Kidney epithelial cell (primary cell): Measurements from ENCODE around the gene STXBP6. TPM values are rescaled to one million over a fixed set of nuclear protein-coding genes. Genes with fewer than 3 reads are reported as not detected.

Source experiments
- DNase-seq: peaks from one replicate; pipeline ENCODE4 v3.0.0-alpha.2; 2010; ENCODE audit warnings: low read depth
- H3K27me3 ChIP-seq: 2 replicates; pipeline ENCODE4 v1.6.0; 2011; ENCODE audit warnings: low read length; ENCODE audit not compliant: control insufficient read depth, insufficient read depth
- H3K36me3 ChIP-seq: 2 replicates; pipeline ENCODE4 v1.5.1; 2011; ENCODE audit warnings: low read length; ENCODE audit not compliant: control insufficient read depth, insufficient read depth
- H3K4me3 ChIP-seq: 2 replicates; pipeline ENCODE4 v1.5.1; 2011; ENCODE audit warnings: low read depth, mild to moderate bottlenecking, control low read depth, low read length
- CTCF ChIP-seq: IDR thresholded peaks from 2 replicates; pipeline ENCODE4 v1.5.1; 2011; ENCODE audit warnings: mild to moderate bottlenecking, moderate library complexity, low read length, control low read depth, inconsistent platforms; ENCODE audit not compliant: insufficient read depth, poor library complexity, severe bottlenecking
- total RNA-seq: library from RNA; depleted of rRNA; stranded (reverse); fragments of >200 nt; gene quantifications from 2 replicates; pipeline ENCODE4 v1.2.3, GENCODE V29; 2015

Gene STXBP6
- total RNA-seq, 1 donor from 2014 or later: 0.38 TPM

GRCh38 chr14:24927809-24928208 is 122.1 kb downstream of the STXBP6 start:
- no peak for DNase-seq
- Histone ChIP-seq H3K27me3 (no peaks in the 10 kb centered on the region), H3K36me3 (no peaks in the 10 kb centered on the region), H3K4me3 (no peak overlapping the region)
- no peak for TF ChIP-seq CTCF

GRCh38 chr14:24925771-24926374 is 124.1 kb downstream of the STXBP6 start:
- no peak for TF ChIP-seq CTCF
- Histone ChIP-seq H3K27me3 (no peaks in the 10 kb centered on the region), H3K4me3 (no peak overlapping the region), H3K36me3 (no peaks in the 10 kb centered on the region)
- no peak for DNase-seq

DNA sequence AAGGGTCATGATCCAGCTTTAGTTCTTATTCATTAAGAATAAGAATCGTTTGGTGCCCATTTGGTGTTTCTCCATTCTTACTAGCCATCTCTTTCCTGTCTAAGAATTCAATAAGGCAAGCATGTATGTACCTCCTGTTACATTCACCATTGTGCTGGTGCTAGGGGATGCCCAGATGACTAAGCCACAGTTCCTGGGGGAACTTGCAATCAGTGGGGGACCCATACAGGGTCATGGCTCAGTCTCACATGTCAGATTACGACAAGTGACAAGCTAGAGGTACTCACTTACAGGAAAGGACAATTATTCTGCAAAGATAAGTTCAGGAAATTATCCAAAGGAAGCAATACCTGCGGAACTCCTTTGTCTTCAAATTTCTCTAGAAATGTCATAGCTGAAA is 125.4 kb downstream of the STXBP6 start:
- no peak for TF ChIP-seq CTCF
- Histone ChIP-seq H3K4me3 (no peak overlapping the region), H3K36me3 (no peaks in the 10 kb centered on the region), H3K27me3 (no peaks in the 10 kb centered on the region)
- DNase-seq: no peak

GRCh38 chr14:24921903-24922302 is 128.0 kb downstream of the STXBP6 start:
- Histone ChIP-seq H3K4me3 (no peak overlapping the region), H3K27me3 (no peaks in the 10 kb centered on the region), H3K36me3 (no peaks in the 10 kb centered on the region)
- no peak for TF ChIP-seq CTCF
- no peak for DNase-seq

DNA sequence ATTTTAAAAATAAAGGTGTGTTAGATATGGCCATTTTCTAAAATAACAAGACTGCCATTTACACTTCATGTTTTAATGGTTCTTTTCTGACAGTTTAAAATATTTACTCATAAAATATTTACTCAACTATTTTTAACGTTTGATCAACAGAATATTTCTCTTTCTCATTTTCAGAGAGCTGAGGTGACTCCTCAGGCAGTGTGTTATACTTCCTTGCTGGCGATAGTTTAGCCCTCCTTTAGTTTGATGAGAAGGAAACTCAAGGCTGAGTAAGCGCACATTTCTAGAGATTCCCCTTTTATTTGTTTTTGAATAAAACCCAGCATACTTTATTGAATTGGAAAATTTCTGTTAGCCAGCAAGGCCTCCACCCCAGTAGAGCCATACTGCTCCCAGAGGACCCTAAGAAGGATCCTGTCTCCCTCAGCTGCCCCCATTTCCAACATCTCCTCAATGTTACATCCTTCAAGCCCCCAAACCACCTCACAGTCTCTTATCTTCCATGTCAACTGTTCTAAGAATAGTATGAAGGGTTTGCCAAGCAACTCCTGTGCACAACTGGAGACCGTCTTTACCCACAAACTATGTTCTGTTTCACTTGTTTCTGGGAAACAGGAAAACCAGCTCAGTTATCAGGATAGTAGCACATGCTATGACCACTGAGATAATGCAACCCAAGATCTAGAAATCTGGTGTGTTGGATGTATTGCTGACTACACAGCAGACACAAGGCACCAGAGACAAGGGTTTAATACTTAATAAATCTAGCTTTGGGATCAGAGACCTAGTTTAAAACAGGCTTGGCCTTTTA is 129.5 kb downstream of the STXBP6 start:
- no peak for DNase-seq
- Histone ChIP-seq H3K4me3 (no peak overlapping the region), H3K36me3 (no peaks in the 10 kb centered on the region), H3K27me3 (no peaks in the 10 kb centered on the region)
- TF ChIP-seq CTCF: no peak
